GM12878 (cell line): ENCODE data around the gene IDS. TPM values are rescaled to one million over a fixed set of nuclear protein-coding genes. Genes with fewer than 3 reads are reported as not detected.

Experiments
- ATF2 ChIP-seq: IDR thresholded peaks from 2 replicates; pipeline ENCODE4 v1.6.1; 2012; ENCODE audit warnings: low read length, inconsistent platforms
- CBX5 ChIP-seq: sonication (generic); IDR thresholded peaks from 2 replicates; pipeline ENCODE4 v1.6.1; 2016; ENCODE audit warnings: low read depth, moderate library complexity, mild to moderate bottlenecking, inconsistent platforms
- ESRRA ChIP-seq: IDR thresholded peaks from 2 replicates; pipeline ENCODE4 v1.6.1; 2012; ENCODE audit warnings: mild to moderate bottlenecking, low read length, improper control_type of control experiment
- EZH2 ChIP-seq: IDR thresholded peaks from 2 replicates; pipeline ENCODE4 v1.6.1; 2012; ENCODE audit warnings: low read depth, mild to moderate bottlenecking, control low read depth, inconsistent platforms, low read length, borderline replicate concordance; ENCODE audit not compliant: control insufficient read depth
- FOS ChIP-seq: IDR thresholded peaks from 3 replicates; pipeline ENCODE4 v1.6.1; 2011; ENCODE audit warnings: borderline replicate concordance; ENCODE audit not compliant: insufficient read length; ENCODE audit errors: extremely low read depth
- FOXM1 ChIP-seq: IDR thresholded peaks from 2 replicates; pipeline ENCODE4 v1.6.1; 2012; ENCODE audit warnings: low read depth, mild to moderate bottlenecking, inconsistent platforms, low read length, moderate library complexity
- MXI1 ChIP-seq: fragments of 150-350 bp; IDR thresholded peaks from 2 replicates; pipeline ENCODE4 v1.6.1; 2011; ENCODE audit warnings: low read depth, mild to moderate bottlenecking, inconsistent platforms, low read length, improper control_type of control experiment
- NR2F1 ChIP-seq: fragments of 450-650 bp; conservative IDR thresholded peaks from 2 replicates; pipeline ENCODE4 v1.6.1; 2017; ENCODE audit warnings: mild to moderate bottlenecking
- PAX5 ChIP-seq: IDR thresholded peaks from 2 replicates; pipeline ENCODE4 v1.6.1; 2011; ENCODE audit warnings: low read depth, low read length, borderline replicate concordance
- PBX3 ChIP-seq: IDR thresholded peaks from 2 replicates; pipeline ENCODE4 v1.6.1; 2011; ENCODE audit warnings: mild to moderate bottlenecking, low read depth, low read length, moderate library complexity; ENCODE audit not compliant: insufficient replicate concordance
- PKNOX1 ChIP-seq: fragments of 450-650 bp; IDR thresholded peaks from 2 replicates; pipeline ENCODE4 v1.6.1; 2016; ENCODE audit warnings: mild to moderate bottlenecking
- POU2F2 ChIP-seq: IDR thresholded peaks from 3 replicates; pipeline ENCODE4 v1.6.1; 2011; ENCODE audit warnings: low read depth, mild to moderate bottlenecking, low read length, borderline replicate concordance
- RAD21 ChIP-seq: IDR thresholded peaks from 2 replicates; pipeline ENCODE4 v1.6.1; 2011; ENCODE audit warnings: mild to moderate bottlenecking, low read depth, low read length, moderate library complexity; ENCODE audit not compliant: insufficient read depth
- RB1 ChIP-seq: fragments of 450-650 bp; formaldehyde crosslinking; IDR thresholded peaks from 2 replicates; pipeline ENCODE4 v1.6.1; 2017; ENCODE audit warnings: mild to moderate bottlenecking, borderline replicate concordance
- SMARCA5 ChIP-seq: fragments of 450-650 bp; IDR thresholded peaks from 2 replicates; pipeline ENCODE4 v1.6.1; 2017; ENCODE audit warnings: mild to moderate bottlenecking
- SPI1 ChIP-seq: IDR thresholded peaks from 2 replicates; pipeline ENCODE4 v1.6.1; 2011; ENCODE audit warnings: low read depth, mild to moderate bottlenecking, low read length, moderate library complexity, borderline replicate concordance; ENCODE audit not compliant: insufficient read depth
- STAT1 ChIP-seq: fragments of 450-650 bp; conservative IDR thresholded peaks from 2 replicates; pipeline ENCODE4 v1.6.1; 2014; ENCODE audit warnings: antibody characterized with exemption, mild to moderate bottlenecking
- SUZ12 ChIP-seq: fragments of 200-600 bp; sonication (generic); IDR thresholded peaks from one replicate; pipeline ENCODE4 v1.6.1; 2018; ENCODE audit warnings: antibody characterized with exemption, mild to moderate bottlenecking; ENCODE audit not compliant: unreplicated experiment
- TAF1 ChIP-seq: IDR thresholded peaks from 2 replicates; pipeline ENCODE4 v1.6.1; 2011; ENCODE audit warnings: mild to moderate bottlenecking, low read depth, low read length, borderline replicate concordance
- YBX1 ChIP-seq: fragments of 450-650 bp; IDR thresholded peaks from 2 replicates; pipeline ENCODE4 v1.6.1; 2016; ENCODE audit warnings: antibody characterized with exemption
- ZBTB11 ChIP-seq: fragments of 450-650 bp; formaldehyde crosslinking; IDR thresholded peaks from 2 replicates; pipeline ENCODE4 v1.5.0; 2022; ENCODE audit warnings: mild to moderate bottlenecking, missing genetic modification characterization
- ZNF207 ChIP-seq: fragments of 450-650 bp; IDR thresholded peaks from 2 replicates; pipeline ENCODE4 v1.6.1; 2014; ENCODE audit warnings: antibody characterized with exemption, mild to moderate bottlenecking, borderline replicate concordance
- ZNF217 ChIP-seq: fragments of 450-650 bp; IDR thresholded peaks from 2 replicates; pipeline ENCODE4 v1.6.1; 2017; ENCODE audit warnings: antibody characterized with exemption, mild to moderate bottlenecking
- polyA plus RNA-seq, 11 experiments: library from polyadenylated mRNA; depleted of rRNA in 4 of 11; unstranded in 6 of 11; stranded (reverse) in 5 of 11; fragments of >200 nt; fragmentation: Nextera tagmentation in 4 of 11; fragmentation: Illumina TruSeq in 1 of 11; extraction: Ambion mirVana in 4 of 11; extraction: Trizol in 1 of 11; gene quantifications; 1 replicate in 1 of 11; 2 replicates in 10 of 11; pipeline versions ENCODE4 v1.2.1 to v1.2.3, GENCODE V29; 2011 to 2016; ENCODE audit warnings: inconsistent platforms in 2 of 11, missing spikeins in 2 of 11, low read depth in 1 of 11
- total RNA-seq, 4 experiments: library from RNA; depleted of rRNA in 3 of 4; stranded (reverse); fragments of >200 nt in 3 of 4; fragmentation: Illumina TruSeq in 1 of 4; extraction: Trizol in 1 of 4; gene quantifications; 2 replicates each; pipeline versions ENCODE4 v1.2.1 to v1.2.3, GENCODE V29; 2013 to 2021

Gene IDS
- total and polyA plus RNA-seq, 10 of the 15 experiments (the other 5 are each of a cell fraction or from before 2014, with no cell fraction given): 6.1 to 79.1 (median 51.7) TPM

- TF ChIP-seq CBX5 (no peak), YBX1 (peak; percentile 75; the same call in 1 of the 2 replicates), ZNF207 (no peak), STAT1 (no peak), FOS (no peak), ESRRA (no peak), PKNOX1 (peak; percentile 24; the same call in 1 of the 2 replicates), MXI1 (no peak), ZBTB11 (CRISPR knock-in tag) (no peak), SPI1 (no peak), EZH2 (no peak), POU2F2 (no peak), NR2F1 (no peak), SMARCA5 (peak; percentile 76; the same call in 1 of the 2 replicates), SUZ12 (no peak), PBX3 (no peak), FOXM1 (no peak), ATF2 (no peak), ZNF217 (no peak), RAD21 (0 out of 2 replicates have a peak, but pooled peaks have one; percentile 14), PAX5 (no peak), RB1 (no peak), TAF1 (no peak)
These were observed 736 bp downstream of the IDS start (continued) for GRCh38 chrX:149504226-149504914.
